ENCODE data around the gene CMIP. TPM values are rescaled to one million over a fixed set of nuclear protein-coding genes. Genes with fewer than 3 reads are reported as not detected.

Gene CMIP
- total RNA-seq, 3 donors from 2014 or later = 73.3 to 127 (median 79.8) TPM

GRCh38 chr16:81536648-81537047 is 92.0 kb downstream of the CMIP start:
- no peak for TF ChIP-seq CTCF (IDR thresholded peaks at IDR 0.05)
- ATAC-seq (no peak), DNase-seq (no peak)
- Histone ChIP-seq H3K4me3 (no peak overlapping the region), H3K4me1 (ENCODE audit: low read depth) (peaks cover 10% of the 10 kb centered on the region), H3K9me3 (no peaks in the 10 kb centered on the region), H3K36me3 (ENCODE audit: low read depth) (no peaks in the 10 kb centered on the region)
- intact Hi-C loops (cut with DNase I, micrococcal nuclease) = no loop called here

GRCh38 chr16:81537721-81538561 is 93.3 kb downstream of the CMIP start:
- ATAC-seq (peak; percentile 19), DNase-seq (peak in 1 of 3 donors; percentile 28)
- H3K9me3 ChIP-seq = no peaks in the 10 kb centered on the region
- intact Hi-C loops (cut with DNase I, micrococcal nuclease) = no loop called here
- no peak overlapping the region for H3K4me3 ChIP-seq
- H3K36me3 ChIP-seq (ENCODE audit: low read depth) = no peaks in the 10 kb centered on the region
- no peak for TF ChIP-seq CTCF (IDR thresholded peaks at IDR 0.05)
- H3K4me1 ChIP-seq (ENCODE audit: low read depth) = peaks cover 10% of the 10 kb centered on the region

GRCh38 chr16:81539009-81539758 is 94.6 kb downstream of the CMIP start:
- DNase-seq = peak in 1 of 3 donors; percentile 12
- no peaks in the 10 kb centered on the region for H3K36me3 ChIP-seq (ENCODE audit: low read depth)
- intact Hi-C loops (cut with DNase I, micrococcal nuclease) = no loop called here
- H3K4me3 ChIP-seq = no peak overlapping the region
- peak; percentile 45 for ATAC-seq
- H3K9me3 ChIP-seq = no peaks in the 10 kb centered on the region
- H3K4me1 ChIP-seq (ENCODE audit: low read depth) = peaks cover 7% of the 10 kb centered on the region
- TF ChIP-seq CTCF (IDR thresholded peaks at IDR 0.05) = no peak

GRCh38 chr16:81539759-81540472 is 95.3 kb downstream of the CMIP start:
- Histone ChIP-seq H3K9me3 (no peaks in the 10 kb centered on the region), H3K4me1 (ENCODE audit: low read depth) (peaks cover 11% of the 10 kb centered on the region), H3K36me3 (ENCODE audit: low read depth) (no peaks in the 10 kb centered on the region), H3K4me3 (no peak overlapping the region)
- intact Hi-C loops (cut with DNase I, micrococcal nuclease) = no loop called here
- DNase-seq (peak in 1 of 3 donors; percentile 14), ATAC-seq (no peak)
- TF ChIP-seq CTCF (IDR thresholded peaks at IDR 0.05) = no peak

GRCh38 chr16:81541314-81541713 is 96.7 kb downstream of the CMIP start:
- H3K36me3 ChIP-seq (ENCODE audit: low read depth) = no peaks in the 10 kb centered on the region
- peaks cover 14% of the 10 kb centered on the region for H3K4me1 ChIP-seq (ENCODE audit: low read depth)
- TF ChIP-seq CTCF (IDR thresholded peaks at IDR 0.05) = no peak
- no peak overlapping the region for H3K4me3 ChIP-seq
- H3K9me3 ChIP-seq = no peaks in the 10 kb centered on the region
- ATAC-seq = no peak
- no peak for DNase-seq
- intact Hi-C loops (cut with DNase I, micrococcal nuclease) = no loop called here

Data from mucosa of descending colon (tissue), 3 donors.